Esophagus squamous epithelium (tissue), 4 donors: ENCODE data around the gene TXLNB.

ENCODE experiments used
- CTCF ChIP-seq, 6 experiments: fragments of 450-650 bp in 4 of 6; fragments of 200-600 bp in 2 of 6; sonication (generic) in 2 of 6; IDR thresholded peaks; one replicate each; pipeline ENCODE4 v1.5.1; 2016 to 2019; ENCODE audit warnings: antibody characterized with exemption in 6 of 6, mild to moderate bottlenecking in 4 of 6, moderate library complexity in 4 of 6
- POLR2A ChIP-seq, 4 donors: fragments of 450-650 bp; IDR thresholded peaks; one replicate each; pipeline ENCODE4 v1.6.1; 2017; ENCODE audit warnings: antibody characterized with exemption in 4 of 4, mild to moderate bottlenecking in 4 of 4, moderate library complexity in 3 of 4

- TF ChIP-seq POLR2A (IDR thresholded peaks at IDR 0.05), result no peak
- TF ChIP-seq CTCF (IDR thresholded peaks at IDR 0.05), result no peak
These were observed 42.9 kb downstream of the TXLNB start for GRCh38 chr6:139248911-139249310.
